OCI-LY3 (cell line): ENCODE results near the gene DHRSX.

Source experiments
- H2AFZ ChIP-seq: fragments of 200-600, 300-600 bp; shearing (Covaris generic); 2 replicates; pipeline ENCODE4 v1.6.0; 2014; ENCODE audit warnings: antibody characterized with exemption, low read depth, low read length
- H3K27ac ChIP-seq: fragments of 200-600, 300-600 bp; sonication (generic); 2 replicates; pipeline ENCODE4 v1.5.1; 2014; ENCODE audit warnings: mild to moderate bottlenecking, low read length, moderate library complexity, mixed read lengths
- H3K27me3 ChIP-seq: fragments of 200-600, 300-600 bp; sonication (generic); 2 replicates; pipeline ENCODE4 v1.6.1; 2014; ENCODE audit warnings: low read depth, low read length, mixed read lengths
- H3K36me3 ChIP-seq: fragments of 200-600, 300-600 bp; sonication (generic); replicated peaks from 2 replicates; pipeline ENCODE3; 2014; ENCODE audit warnings: low read depth, low read length, mixed read lengths
- H3K4me1 ChIP-seq: fragments of 300-600, 200-600 bp; sonication (generic); 2 replicates; pipeline ENCODE4 v1.6.1; 2014; ENCODE audit warnings: low read length, mixed read lengths
- H3K4me2 ChIP-seq: fragments of 200-600, 300-600 bp; sonication (generic); 2 replicates; pipeline ENCODE4 v1.6.1; 2014; ENCODE audit warnings: low read length, mixed read lengths
- H3K4me3 ChIP-seq: fragments of 300-600, 200-600 bp; sonication (generic); 2 replicates; pipeline ENCODE4 v1.5.1; 2014; ENCODE audit warnings: antibody characterized with exemption, mild to moderate bottlenecking, low read length, moderate library complexity
- H3K79me2 ChIP-seq: fragments of 300-600, 200-600 bp; shearing (Covaris generic); 2 replicates; pipeline ENCODE4 v1.6.1; 2014; ENCODE audit warnings: mild to moderate bottlenecking, low read length, mixed read lengths
- H3K9ac ChIP-seq: fragments of 300-600, 200-600 bp; shearing (Covaris generic); 2 replicates; pipeline ENCODE4 v1.6.0; 2014; ENCODE audit warnings: mild to moderate bottlenecking, low read length, moderate library complexity
- H3K9me3 ChIP-seq: fragments of 200-600, 300-600 bp; shearing (Covaris generic); 2 replicates; pipeline ENCODE4 v1.6.1; 2014; ENCODE audit warnings: low read length, mixed read lengths; ENCODE audit not compliant: insufficient read depth
- H4K20me1 ChIP-seq: fragments of 200-600, 300-600 bp; sonication (generic); 2 replicates; pipeline ENCODE4 v1.6.1; 2016; ENCODE audit warnings: low read length, mixed read lengths; ENCODE audit not compliant: insufficient read depth
- EZH2phosphoT487 ChIP-seq: fragments of 200-600 bp; shearing (Covaris generic); IDR thresholded peaks from 2 replicates; pipeline ENCODE4 v1.6.1; 2018; ENCODE audit warnings: antibody characterized with exemption, mixed run types, low read depth
- TF ChIP-seq, protein P1 (sequence below): fragments of 200-600, 300-600 bp; sonication (generic); IDR thresholded peaks from 2 replicates; pipeline ENCODE4 v1.5.1; 2014; ENCODE audit warnings: antibody characterized with exemption, low read length, low read depth

The DHRSX gene

DNA sequence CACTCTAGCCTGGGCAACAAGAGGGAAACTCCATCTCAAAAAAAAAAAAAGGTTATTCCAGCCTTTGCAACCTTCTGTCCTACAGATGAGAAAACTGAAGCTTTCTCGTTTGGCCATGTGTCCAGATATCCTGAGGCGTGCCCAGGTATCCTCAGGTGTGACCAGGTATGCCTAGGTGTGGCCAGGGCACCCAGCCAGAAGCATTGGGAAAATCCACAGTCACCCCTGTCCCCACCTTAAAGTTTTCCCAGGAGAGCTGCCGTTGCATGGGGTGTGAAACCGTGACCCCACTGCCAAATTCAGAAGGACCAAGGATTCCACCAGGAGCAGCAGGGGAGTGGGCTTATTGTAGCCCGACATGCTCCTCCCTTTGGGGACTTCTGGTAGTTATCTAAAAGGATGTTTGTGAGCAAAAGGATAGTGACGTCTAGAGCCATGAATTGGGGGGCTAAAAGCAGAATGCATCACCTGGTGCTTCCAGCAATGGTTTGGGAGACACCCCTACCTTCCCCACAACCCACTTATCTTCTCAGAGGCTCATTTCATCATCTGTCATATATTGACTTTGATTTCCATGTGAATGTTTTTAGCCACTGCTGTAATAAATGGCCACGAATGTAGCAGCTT is 4.0 kb upstream of the DHRSX start:
- H3K27me3 ChIP-seq = no peaks in the 10 kb centered on the region
- H3K9ac ChIP-seq = no peak overlapping the region
- H2AFZ ChIP-seq = no peak overlapping the region
- no peaks in the 10 kb centered on the region for H4K20me1 ChIP-seq
- no peak overlapping the region for H3K4me3 ChIP-seq
- H3K9me3 ChIP-seq = no peaks in the 10 kb centered on the region
- no peak for TF ChIP-seq EZH2phosphoT487
- H3K79me2 ChIP-seq = peaks cover 6% of the 10 kb centered on the region
- H3K4me2 ChIP-seq = no peak overlapping the region
- no peak overlapping the region for H3K27ac ChIP-seq
- H3K36me3 ChIP-seq = peaks cover under 1% of the 10 kb centered on the region
- peaks cover 7% of the 10 kb centered on the region for H3K4me1 ChIP-seq

GRCh38 chrX:2503591-2504500 is 3.1 kb upstream of the DHRSX start:
- Histone ChIP-seq H2AFZ (no peak overlapping the region), H3K27ac (no peak overlapping the region)

DNA sequence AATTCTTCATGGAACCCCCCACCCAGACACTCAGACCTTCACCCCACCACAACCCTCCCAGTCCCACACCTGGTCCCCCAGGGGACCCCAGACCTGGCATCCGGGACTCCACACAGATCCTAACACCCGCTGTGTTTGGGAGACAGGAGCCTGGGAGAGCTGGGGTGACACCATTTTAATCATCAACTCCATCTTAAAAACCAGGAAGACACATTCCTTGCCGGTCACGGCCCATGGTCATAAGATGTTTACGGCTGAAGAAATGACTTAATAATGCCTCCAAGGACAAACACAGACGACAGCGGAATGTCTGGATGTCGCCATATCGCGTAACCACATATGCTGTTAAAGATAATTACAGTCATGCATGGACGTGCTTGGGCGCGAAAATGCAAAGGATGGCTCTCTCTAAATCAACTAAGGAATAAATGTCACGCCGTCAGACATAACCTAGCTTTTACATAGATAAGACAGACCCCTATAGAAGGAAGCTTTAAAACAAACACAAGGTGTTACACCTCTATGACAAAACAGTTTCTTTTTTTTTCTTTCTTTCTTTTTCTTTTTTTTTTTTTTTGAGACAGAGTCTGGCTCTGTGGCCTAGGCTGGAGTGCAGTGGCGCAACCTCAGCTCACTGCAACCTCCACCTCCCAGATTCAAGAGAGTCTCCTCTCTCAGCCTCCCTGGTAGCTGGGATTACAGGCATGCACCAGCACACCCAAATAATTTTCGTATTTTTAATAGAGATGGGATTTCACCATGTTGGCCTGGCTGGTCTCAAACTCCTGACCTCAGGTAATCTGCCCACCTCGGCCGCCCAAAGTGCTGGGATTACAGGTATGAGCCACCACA is 2.1 kb upstream of the DHRSX start:
- Histone ChIP-seq H3K36me3 (peaks cover 9% of the 10 kb centered on the region), H4K20me1 (peaks cover 16% of the 10 kb centered on the region), H3K9me3 (no peaks in the 10 kb centered on the region), H3K4me3 (no peak overlapping the region), H2AFZ (0 out of 2 replicates have a peak overlapping the region, but pooled peaks have one; percentile 8), H3K27ac (no peak overlapping the region), H3K27me3 (no peaks in the 10 kb centered on the region), H3K79me2 (peaks cover 25% of the 10 kb centered on the region), H3K9ac (no peak overlapping the region), H3K4me2 (peak overlapping the region; percentile 25; the same call in 1 of the 2 replicates), H3K4me1 (peaks cover 25% of the 10 kb centered on the region)
- no peak for TF ChIP-seq EZH2phosphoT487
- TF ChIP-seq, protein P1, sequence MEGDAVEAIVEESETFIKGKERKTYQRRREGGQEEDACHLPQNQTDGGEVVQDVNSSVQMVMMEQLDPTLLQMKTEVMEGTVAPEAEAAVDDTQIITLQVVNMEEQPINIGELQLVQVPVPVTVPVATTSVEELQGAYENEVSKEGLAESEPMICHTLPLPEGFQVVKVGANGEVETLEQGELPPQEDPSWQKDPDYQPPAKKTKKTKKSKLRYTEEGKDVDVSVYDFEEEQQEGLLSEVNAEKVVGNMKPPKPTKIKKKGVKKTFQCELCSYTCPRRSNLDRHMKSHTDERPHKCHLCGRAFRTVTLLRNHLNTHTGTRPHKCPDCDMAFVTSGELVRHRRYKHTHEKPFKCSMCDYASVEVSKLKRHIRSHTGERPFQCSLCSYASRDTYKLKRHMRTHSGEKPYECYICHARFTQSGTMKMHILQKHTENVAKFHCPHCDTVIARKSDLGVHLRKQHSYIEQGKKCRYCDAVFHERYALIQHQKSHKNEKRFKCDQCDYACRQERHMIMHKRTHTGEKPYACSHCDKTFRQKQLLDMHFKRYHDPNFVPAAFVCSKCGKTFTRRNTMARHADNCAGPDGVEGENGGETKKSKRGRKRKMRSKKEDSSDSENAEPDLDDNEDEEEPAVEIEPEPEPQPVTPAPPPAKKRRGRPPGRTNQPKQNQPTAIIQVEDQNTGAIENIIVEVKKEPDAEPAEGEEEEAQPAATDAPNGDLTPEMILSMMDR = no peak

More at GRCh38 chrX:2503591-2504500, 3.1 kb upstream of the DHRSX start:
- Histone ChIP-seq H3K9ac (no peak overlapping the region), H3K27me3 (no peaks in the 10 kb centered on the region), H3K4me1 (peaks cover 15% of the 10 kb centered on the region), H3K36me3 (peaks cover 5% of the 10 kb centered on the region), H3K4me3 (no peak overlapping the region), H3K4me2 (no peak overlapping the region), H3K79me2 (peaks cover 16% of the 10 kb centered on the region), H4K20me1 (peaks cover 7% of the 10 kb centered on the region; the same call in 1 of the 2 replicates), H3K9me3 (no peaks in the 10 kb centered on the region)
- TF ChIP-seq, protein P1 = no peak
- no peak for TF ChIP-seq EZH2phosphoT487

- H2AFZ ChIP-seq = no peak overlapping the region
- H3K79me2 ChIP-seq = peaks cover 32% of the 10 kb centered on the region
- peaks cover 23% of the 10 kb centered on the region for H4K20me1 ChIP-seq
- H3K9ac ChIP-seq = no peak overlapping the region
- no peak for TF ChIP-seq EZH2phosphoT487
- TF ChIP-seq, protein P1 = no peak
- H3K36me3 ChIP-seq = peaks cover 15% of the 10 kb centered on the region
- peak overlapping the region; percentile 25; the same call in 1 of the 2 replicates for H3K4me2 ChIP-seq
- H3K27ac ChIP-seq = no peak overlapping the region
- H3K4me3 ChIP-seq = no peak overlapping the region
- H3K4me1 ChIP-seq = peaks cover 32% of the 10 kb centered on the region
- no peaks in the 10 kb centered on the region for H3K27me3 ChIP-seq
- H3K9me3 ChIP-seq = no peaks in the 10 kb centered on the region
These were observed 1.4 kb upstream of the DHRSX start for GRCh38 chrX:2502120-2502667.
